CD4-positive, CD25-positive, alpha-beta regulatory T cell (primary cell): ENCODE data around the gene MAP3K10. TPM values are rescaled to one million over a fixed set of nuclear protein-coding genes. Genes with fewer than 3 reads are reported as not detected.

Experiments used
- ATAC-seq, 2 donors: fragments of 150-1000 bp; cut with Tn5 transposase; one replicate each; pipeline ENCODE4 v1.10.0; 2021; ENCODE audit warnings: low read depth in 2 of 2, moderate number of reproducible peaks in 2 of 2, moderate library complexity in 1 of 2
- DNase-seq, 3 donors: peaks; one replicate each; pipeline versions ENCODE4 v3.0.0 to v3.0.0-alpha.2; 2012 to 2022; ENCODE audit warnings: mixed read lengths in 1 of 3
- H3K27ac ChIP-seq: one replicate; pipeline ENCODE4 v1.7.0; 2013; ENCODE audit warnings: mild to moderate bottlenecking, low read length; ENCODE audit not compliant: insufficient read depth, poor library complexity, severe bottlenecking
- H3K27me3 ChIP-seq: one replicate; pipeline ENCODE4 v1.7.0; 2013; ENCODE audit warnings: low read length; ENCODE audit not compliant: control insufficient read depth, insufficient read depth
- H3K36me3 ChIP-seq: one replicate; pipeline ENCODE4 v1.7.0; 2013; ENCODE audit warnings: mild to moderate bottlenecking, low read length, moderate library complexity; ENCODE audit not compliant: control insufficient read depth, insufficient read depth
- H3K4me1 ChIP-seq: 2 replicates; pipeline ENCODE4 v1.7.0; 2013; ENCODE audit warnings: mild to moderate bottlenecking, low read length; ENCODE audit not compliant: insufficient read depth, control insufficient read depth, poor library complexity, severe bottlenecking
- H3K4me3 ChIP-seq: one replicate; pipeline ENCODE4 v1.7.0; 2013; ENCODE audit warnings: low read depth, mild to moderate bottlenecking, low read length, moderate library complexity
- H3K9me3 ChIP-seq, 2 experiments: 1 replicate in 1 of 2; 2 replicates in 1 of 2; pipeline ENCODE4 v1.7.0; 2013; ENCODE audit warnings: low read length in 2 of 2, mild to moderate bottlenecking in 1 of 2, moderate library complexity in 1 of 2; ENCODE audit not compliant: control insufficient read depth in 2 of 2
- H3K27ac Mint-ChIP-seq, 3 donors: one replicate each; pipeline ENCODE4 v1.8.0; 2020 to 2022; ENCODE audit warnings: mild to moderate bottlenecking in 3 of 3, mixed read lengths in 3 of 3, moderate library complexity in 2 of 3
- H3K27me3 Mint-ChIP-seq: one replicate; pipeline ENCODE4 v1.8.0; 2022; ENCODE audit warnings: mild to moderate bottlenecking, mixed read lengths
- H3K36me3 Mint-ChIP-seq: one replicate; pipeline ENCODE4 v1.8.0; 2020; ENCODE audit warnings: mixed read lengths
- H3K4me1 Mint-ChIP-seq, 4 donors: one replicate each; pipeline ENCODE4 v1.8.0; 2020 to 2022; ENCODE audit warnings: mixed read lengths in 4 of 4, mild to moderate bottlenecking in 1 of 4
- H3K4me3 Mint-ChIP-seq, 4 donors: one replicate each; pipeline ENCODE4 v1.8.0; 2020 to 2022; ENCODE audit warnings: mild to moderate bottlenecking in 4 of 4, mixed read lengths in 4 of 4, moderate library complexity in 3 of 4
- H3K9me3 Mint-ChIP-seq, 7 donors: one replicate each; pipeline ENCODE4 v1.8.0; 2020 to 2022; ENCODE audit warnings: mixed read lengths in 7 of 7, mild to moderate bottlenecking in 3 of 7, moderate library complexity in 2 of 7
- polyA plus RNA-seq, 4 donors: library from polyadenylated mRNA; unstranded; fragments of 300-500 nt; fragmentation: Illumina TruSeq; gene quantifications; one replicate each; pipeline ENCODE4 v1.2.3, GENCODE V29; 2021
- total RNA-seq: library from RNA; stranded (reverse); gene quantifications from one replicate; pipeline ENCODE4 v1.2.3, GENCODE V29; 2022

Gene MAP3K10
- total and polyA plus RNA-seq, 5 donors from 2014 or later, result 0.14 to 25.8 (median 0.65) TPM

- Histone ChIP-seq H3K9me3 (no peaks in the 10 kb centered on the region), H3K4me3 (no peak overlapping the region), H3K36me3 (peaks cover 2% of the 10 kb centered on the region), H3K4me1 (no peaks in the 10 kb centered on the region), H3K27me3 (no peaks in the 10 kb centered on the region), H3K27ac (no peak overlapping the region)
- H3K36me3 Mint-ChIP-seq, result peaks cover 21% of the 10 kb centered on the region
- ATAC-seq (no peak), DNase-seq (no peak)
- no peak overlapping the region for H3K4me3 Mint-ChIP-seq
- peaks cover 3 to 9% (median 4%) of the 10 kb centered on the region in 4 donors for H3K4me1 Mint-ChIP-seq
- H3K9me3 Mint-ChIP-seq, result no peaks in the 10 kb centered on the region
- no peaks in the 10 kb centered on the region for H3K27me3 Mint-ChIP-seq
- no peak overlapping the region for H3K27ac Mint-ChIP-seq
Observed at GRCh38 chr19:40200341-40201099, 9.3 kb downstream of the MAP3K10 start.

GRCh38 chr19:40204381-40204780 lies 13.2 kb downstream of the MAP3K10 start:
- H3K27me3 Mint-ChIP-seq, result no peaks in the 10 kb centered on the region
- Histone ChIP-seq H3K27ac (no peak overlapping the region), H3K9me3 (no peaks in the 10 kb centered on the region), H3K4me3 (no peak overlapping the region), H3K27me3 (no peaks in the 10 kb centered on the region), H3K36me3 (peaks cover 2% of the 10 kb centered on the region), H3K4me1 (no peaks in the 10 kb centered on the region)
- DNase-seq (no peak), ATAC-seq (no peak)
- H3K36me3 Mint-ChIP-seq, result peaks cover 18% of the 10 kb centered on the region
- H3K4me1 Mint-ChIP-seq, result peaks cover 0 to 2% (median under 1%) of the 10 kb centered on the region in 4 donors
- no peaks in the 10 kb centered on the region for H3K9me3 Mint-ChIP-seq
- no peak overlapping the region for H3K4me3 Mint-ChIP-seq
- no peak overlapping the region for H3K27ac Mint-ChIP-seq

GRCh38 chr19:40205760-40206159 lies 14.5 kb downstream of the MAP3K10 start:
- Histone ChIP-seq H3K27me3 (no peaks in the 10 kb centered on the region), H3K9me3 (no peaks in the 10 kb centered on the region), H3K36me3 (peaks cover 2% of the 10 kb centered on the region), H3K4me1 (no peaks in the 10 kb centered on the region), H3K4me3 (no peak overlapping the region), H3K27ac (no peak overlapping the region)
- Mint-ChIP-seq H3K27ac (no peak overlapping the region), H3K4me1 (peaks cover 0 to 2% (median 0%) of the 10 kb centered on the region in 4 donors), H3K9me3 (no peaks in the 10 kb centered on the region), H3K27me3 (no peaks in the 10 kb centered on the region), H3K36me3 (peaks cover 19% of the 10 kb centered on the region), H3K4me3 (no peak overlapping the region)
- ATAC-seq (no peak), DNase-seq (no peak)

- no peaks in the 10 kb centered on the region for H3K27me3 ChIP-seq
- no peak for ATAC-seq
- H3K4me1 Mint-ChIP-seq, result no peaks in the 10 kb centered on the region
- H3K9me3 ChIP-seq, result no peaks in the 10 kb centered on the region
- H3K36me3 ChIP-seq, result no peaks in the 10 kb centered on the region
- no peaks in the 10 kb centered on the region for H3K27me3 Mint-ChIP-seq
- H3K27ac Mint-ChIP-seq, result no peak overlapping the region
- no peak overlapping the region for H3K4me3 ChIP-seq
- H3K4me1 ChIP-seq, result no peaks in the 10 kb centered on the region
- no peaks in the 10 kb centered on the region for H3K9me3 Mint-ChIP-seq
- H3K4me3 Mint-ChIP-seq, result no peak overlapping the region
- DNase-seq, result no peak
- H3K27ac ChIP-seq, result no peak overlapping the region
- H3K36me3 Mint-ChIP-seq, result peaks cover 18% of the 10 kb centered on the region
Observed at GRCh38 chr19:40208602-40209001, 17.4 kb downstream of the MAP3K10 start.

GRCh38 chr19:40210889-40211288 lies 19.7 kb downstream of the MAP3K10 start:
- H3K36me3 ChIP-seq, result no peaks in the 10 kb centered on the region
- no peak overlapping the region for H3K4me3 Mint-ChIP-seq
- H3K27me3 Mint-ChIP-seq, result no peaks in the 10 kb centered on the region
- no peak overlapping the region for H3K27ac ChIP-seq
- DNase-seq (no peak), ATAC-seq (no peak)
- H3K4me1 ChIP-seq, result no peaks in the 10 kb centered on the region
- peaks cover 8% of the 10 kb centered on the region for H3K36me3 Mint-ChIP-seq
- H3K27ac Mint-ChIP-seq, result no peak overlapping the region
- H3K9me3 ChIP-seq, result no peaks in the 10 kb centered on the region
- no peaks in the 10 kb centered on the region for H3K4me1 Mint-ChIP-seq
- H3K27me3 ChIP-seq, result no peaks in the 10 kb centered on the region
- no peak overlapping the region for H3K4me3 ChIP-seq
- H3K9me3 Mint-ChIP-seq, result no peaks in the 10 kb centered on the region

- peaks cover 5% of the 10 kb centered on the region for H3K4me1 ChIP-seq
- H3K36me3 Mint-ChIP-seq, result peaks cover 8% of the 10 kb centered on the region
- H3K36me3 ChIP-seq, result no peaks in the 10 kb centered on the region
- H3K27ac Mint-ChIP-seq, result no peak overlapping the region
- no peak for ATAC-seq
- no peaks in the 10 kb centered on the region for H3K9me3 ChIP-seq
- H3K4me1 Mint-ChIP-seq, result peaks cover 0 to 6% (median 3%) of the 10 kb centered on the region in 4 donors
- peaks cover 3% of the 10 kb centered on the region for H3K27me3 ChIP-seq
- peaks cover 0 to 2% (median 0%) of the 10 kb centered on the region in 7 donors for H3K9me3 Mint-ChIP-seq
- H3K4me3 Mint-ChIP-seq, result no peak overlapping the region
- H3K27ac ChIP-seq, result no peak overlapping the region
- H3K4me3 ChIP-seq, result no peak overlapping the region
- DNase-seq, result no peak
- peaks cover 7% of the 10 kb centered on the region for H3K27me3 Mint-ChIP-seq
Observed at GRCh38 chr19:40213251-40213829, 22.1 kb downstream of the MAP3K10 start.

- peaks cover 7% of the 10 kb centered on the region for H3K27me3 ChIP-seq
- H3K9me3 ChIP-seq, result no peaks in the 10 kb centered on the region
- Mint-ChIP-seq H3K36me3 (peaks cover 7% of the 10 kb centered on the region), H3K4me3 (no peak overlapping the region), H3K27ac (no peak overlapping the region), H3K9me3 (peaks cover 0 to 2% (median 0%) of the 10 kb centered on the region in 7 donors), H3K27me3 (peaks cover 14% of the 10 kb centered on the region), H3K4me1 (peaks cover 0 to 10% (median 3%) of the 10 kb centered on the region in 4 donors)
- no peaks in the 10 kb centered on the region for H3K36me3 ChIP-seq
- no peak for DNase-seq
- H3K4me3 ChIP-seq, result no peak overlapping the region
- ATAC-seq, result no peak
- peaks cover 5% of the 10 kb centered on the region for H3K4me1 ChIP-seq
- H3K27ac ChIP-seq, result no peak overlapping the region
Observed at GRCh38 chr19:40213882-40214570, 22.8 kb downstream of the MAP3K10 start.
